ENCODE measurements around the gene IRAK2.

The IRAK2 gene

DNA sequence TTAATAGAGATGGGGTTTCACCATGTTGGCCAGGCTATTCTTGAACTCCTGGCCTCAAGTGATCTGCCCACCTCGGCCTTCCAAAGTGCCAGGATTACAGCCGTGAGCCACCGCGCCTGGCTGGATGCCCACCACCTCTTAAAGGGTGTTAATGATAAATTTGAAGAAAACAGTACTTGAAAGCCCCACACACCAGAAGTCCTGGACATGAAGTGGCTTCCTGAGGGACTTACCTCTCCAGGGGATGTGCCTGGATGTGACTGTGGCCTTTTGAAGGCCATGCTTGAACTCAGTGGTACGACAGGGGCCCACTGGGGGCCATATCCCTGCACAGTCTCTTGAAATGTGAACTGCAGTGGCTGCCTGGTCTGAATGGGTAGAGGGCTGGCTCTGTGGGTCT is 18.2 kb downstream of the IRAK2 start:
- no peak overlapping the region for H3K4me3 ChIP-seq (ENCODE audit: low read depth, low read length)
- TF ChIP-seq, protein P1, sequence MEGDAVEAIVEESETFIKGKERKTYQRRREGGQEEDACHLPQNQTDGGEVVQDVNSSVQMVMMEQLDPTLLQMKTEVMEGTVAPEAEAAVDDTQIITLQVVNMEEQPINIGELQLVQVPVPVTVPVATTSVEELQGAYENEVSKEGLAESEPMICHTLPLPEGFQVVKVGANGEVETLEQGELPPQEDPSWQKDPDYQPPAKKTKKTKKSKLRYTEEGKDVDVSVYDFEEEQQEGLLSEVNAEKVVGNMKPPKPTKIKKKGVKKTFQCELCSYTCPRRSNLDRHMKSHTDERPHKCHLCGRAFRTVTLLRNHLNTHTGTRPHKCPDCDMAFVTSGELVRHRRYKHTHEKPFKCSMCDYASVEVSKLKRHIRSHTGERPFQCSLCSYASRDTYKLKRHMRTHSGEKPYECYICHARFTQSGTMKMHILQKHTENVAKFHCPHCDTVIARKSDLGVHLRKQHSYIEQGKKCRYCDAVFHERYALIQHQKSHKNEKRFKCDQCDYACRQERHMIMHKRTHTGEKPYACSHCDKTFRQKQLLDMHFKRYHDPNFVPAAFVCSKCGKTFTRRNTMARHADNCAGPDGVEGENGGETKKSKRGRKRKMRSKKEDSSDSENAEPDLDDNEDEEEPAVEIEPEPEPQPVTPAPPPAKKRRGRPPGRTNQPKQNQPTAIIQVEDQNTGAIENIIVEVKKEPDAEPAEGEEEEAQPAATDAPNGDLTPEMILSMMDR (IDR thresholded peaks at IDR 0.05; ENCODE audit: insufficient read depth, low read depth, low read length, missing control alignments) = no peak
- DNase-seq (ENCODE audit: low read depth) = no peak

GRCh38 chr3:10184250-10184649 is 19.5 kb downstream of the IRAK2 start:
- no peak for DNase-seq (ENCODE audit: low read depth)
- H3K4me3 ChIP-seq (ENCODE audit: low read depth, low read length) = no peak overlapping the region
- TF ChIP-seq, protein P1 (IDR thresholded peaks at IDR 0.05; ENCODE audit: insufficient read depth, low read depth, low read length, missing control alignments) = no peak

DNA sequence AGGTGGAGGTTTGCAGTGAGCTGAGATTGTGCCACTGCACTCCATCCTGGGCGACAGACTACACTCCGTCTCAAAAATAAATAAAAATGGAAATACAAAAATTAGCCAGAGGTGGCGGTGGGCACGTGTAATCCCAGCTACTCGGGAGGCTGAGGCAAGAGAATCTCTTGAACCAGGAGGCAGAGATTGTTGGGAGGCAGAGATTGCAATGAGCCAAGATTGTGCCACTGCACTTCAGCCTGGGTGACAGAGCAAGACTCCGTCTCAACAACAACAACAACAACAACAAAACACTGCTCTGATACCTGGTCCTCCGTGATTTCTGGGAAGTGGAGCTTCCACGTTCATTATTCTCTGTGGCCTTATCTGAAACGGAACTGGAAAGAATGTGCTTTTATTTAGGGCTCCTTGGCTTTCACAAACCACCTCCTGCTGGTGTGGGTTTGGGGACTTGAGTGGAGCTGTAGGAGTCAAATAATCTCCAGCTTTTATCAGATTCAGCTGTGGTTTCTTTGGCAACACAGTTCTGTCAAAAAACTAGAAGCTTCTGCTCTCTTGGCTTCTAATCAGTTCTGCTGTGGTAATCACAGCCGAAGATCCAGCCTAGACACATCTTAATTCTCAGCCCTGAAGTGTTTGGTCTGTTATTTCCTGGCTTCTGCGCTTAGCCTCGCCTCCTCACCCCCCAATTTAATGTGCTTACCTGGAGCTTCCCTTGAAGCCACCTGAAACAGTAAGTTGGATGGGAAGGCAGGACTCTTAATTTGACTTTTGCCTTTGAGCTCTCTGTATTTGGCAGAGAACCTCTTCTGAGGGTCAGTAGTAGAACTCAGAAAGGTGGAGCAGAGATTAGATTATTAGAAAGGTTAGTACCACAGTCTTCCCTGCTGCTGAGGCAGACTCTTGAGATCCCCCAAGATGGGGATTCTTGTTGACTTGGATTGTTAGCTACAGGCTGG is 21.4 kb downstream of the IRAK2 start:
- no peak overlapping the region for H3K4me3 ChIP-seq (ENCODE audit: low read depth, low read length)
- TF ChIP-seq, protein P1 (IDR thresholded peaks at IDR 0.05; ENCODE audit: insufficient read depth, low read depth, low read length, missing control alignments) = no peak
- DNase-seq (ENCODE audit: low read depth) = no peak

DNA sequence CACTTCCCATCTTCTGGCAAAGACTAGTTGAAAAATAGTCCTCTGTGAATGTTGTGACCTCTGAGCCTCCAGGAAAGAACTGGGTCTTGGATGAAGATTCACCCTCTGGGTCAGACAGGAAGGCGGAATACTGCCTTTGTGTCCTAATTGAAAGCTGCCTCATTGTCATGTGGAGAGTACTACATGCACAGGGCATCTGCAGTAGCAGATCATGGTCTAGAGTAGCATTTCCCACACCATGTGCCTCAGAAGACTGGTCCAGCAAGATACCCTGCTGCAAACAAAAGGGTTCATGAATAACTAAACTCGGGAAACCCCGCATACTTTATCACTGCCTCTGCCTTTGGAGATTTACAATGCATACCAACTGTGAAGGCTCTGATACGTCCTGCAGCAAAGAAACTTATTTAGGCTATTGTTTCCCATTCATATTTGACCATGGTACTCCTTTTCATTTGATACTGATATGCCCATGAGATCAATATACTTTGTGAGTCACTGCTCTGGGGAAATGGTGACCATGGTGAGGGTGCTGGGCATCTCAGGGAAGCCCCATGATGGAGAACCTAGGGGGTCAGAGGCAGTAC is 22.7 kb downstream of the IRAK2 start:
- no peak for DNase-seq (ENCODE audit: low read depth)
- no peak overlapping the region for H3K4me3 ChIP-seq (ENCODE audit: low read depth, low read length)
- TF ChIP-seq, protein P1 (IDR thresholded peaks at IDR 0.05; ENCODE audit: insufficient read depth, low read depth, low read length, missing control alignments) = no peak

GRCh38 chr3:10187944-10188343 is 23.2 kb downstream of the IRAK2 start:
- TF ChIP-seq, protein P1 (IDR thresholded peaks at IDR 0.05; ENCODE audit: insufficient read depth, low read depth, low read length, missing control alignments) = no peak
- no peak overlapping the region for H3K4me3 ChIP-seq (ENCODE audit: low read depth, low read length)
- DNase-seq (ENCODE audit: low read depth) = no peak

DNA sequence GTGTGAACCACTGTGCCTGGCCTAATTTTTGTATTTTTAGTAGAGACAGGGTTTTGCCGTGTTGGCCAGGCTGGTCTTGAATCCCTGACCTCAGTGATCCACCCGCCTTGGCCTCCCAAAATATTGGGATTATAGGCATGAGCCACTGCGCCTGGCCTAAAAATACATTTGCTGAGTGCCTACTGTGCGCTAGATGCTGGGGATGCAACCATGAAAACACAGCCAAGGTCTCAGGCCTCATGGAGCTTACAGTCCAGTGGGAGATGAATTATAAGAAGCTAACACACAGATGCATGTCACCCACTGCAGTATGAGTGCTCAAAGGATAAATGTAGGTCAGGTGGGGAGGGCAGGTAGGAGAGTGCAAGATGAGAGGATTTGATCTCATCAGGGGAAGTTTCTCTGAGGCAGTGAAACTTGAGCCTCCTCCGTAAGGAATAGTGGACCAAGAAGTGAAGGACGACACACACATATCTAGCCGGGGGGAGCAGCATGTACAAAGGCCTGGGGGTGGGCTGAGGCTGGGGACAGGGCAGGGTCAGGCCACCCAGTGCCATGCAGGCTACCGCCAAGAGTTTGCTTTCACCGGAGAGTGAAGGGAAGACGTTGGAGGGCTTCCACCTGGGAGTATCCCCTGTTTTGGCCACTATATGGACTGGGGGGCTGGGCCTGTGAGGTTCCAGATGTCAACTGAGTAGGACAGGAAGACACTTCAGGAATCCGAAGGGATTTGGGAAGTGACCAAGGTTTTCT is 24.3 kb downstream of the IRAK2 start:
- H3K4me3 ChIP-seq (ENCODE audit: low read depth, low read length) = no peak overlapping the region
- TF ChIP-seq, protein P1 (IDR thresholded peaks at IDR 0.05; ENCODE audit: insufficient read depth, low read depth, low read length, missing control alignments) = no peak
- DNase-seq (ENCODE audit: low read depth) = no peak
